AG09309 (cell line): ENCODE data around the gene WDR54.
A peak's percentile ranks its signal among the peaks of the same experiment; 100 is the strongest.

Experiments used
- DNase-seq: peaks from one replicate; pipeline ENCODE4 v3.0.0-alpha.2; 2010; ENCODE audit warnings: low read depth
- H3K4me3 ChIP-seq: 2 replicates; pipeline ENCODE4 v1.5.1; 2011; ENCODE audit warnings: mild to moderate bottlenecking, low read depth, low read length, moderate library complexity; ENCODE audit not compliant: control insufficient read depth
- CTCF ChIP-seq: IDR thresholded peaks from 2 replicates; pipeline ENCODE4 v1.5.1; 2011; ENCODE audit warnings: mild to moderate bottlenecking, low read depth, low read length, inconsistent platforms; ENCODE audit not compliant: insufficient read depth, control insufficient read depth; ENCODE audit errors: missing control alignments

Gene WDR54

GRCh38 chr2:74448771-74449170 lies 27.2 kb downstream of the WDR54 start:
- no peak for TF ChIP-seq CTCF
- DNase-seq, result no peak
- no peak overlapping the region for H3K4me3 ChIP-seq

- H3K4me3 ChIP-seq, result no peak overlapping the region
- no peak for DNase-seq
- no peak for TF ChIP-seq CTCF
These were observed 29.1 kb downstream of the WDR54 start for GRCh38 chr2:74450570-74451190.

DNA sequence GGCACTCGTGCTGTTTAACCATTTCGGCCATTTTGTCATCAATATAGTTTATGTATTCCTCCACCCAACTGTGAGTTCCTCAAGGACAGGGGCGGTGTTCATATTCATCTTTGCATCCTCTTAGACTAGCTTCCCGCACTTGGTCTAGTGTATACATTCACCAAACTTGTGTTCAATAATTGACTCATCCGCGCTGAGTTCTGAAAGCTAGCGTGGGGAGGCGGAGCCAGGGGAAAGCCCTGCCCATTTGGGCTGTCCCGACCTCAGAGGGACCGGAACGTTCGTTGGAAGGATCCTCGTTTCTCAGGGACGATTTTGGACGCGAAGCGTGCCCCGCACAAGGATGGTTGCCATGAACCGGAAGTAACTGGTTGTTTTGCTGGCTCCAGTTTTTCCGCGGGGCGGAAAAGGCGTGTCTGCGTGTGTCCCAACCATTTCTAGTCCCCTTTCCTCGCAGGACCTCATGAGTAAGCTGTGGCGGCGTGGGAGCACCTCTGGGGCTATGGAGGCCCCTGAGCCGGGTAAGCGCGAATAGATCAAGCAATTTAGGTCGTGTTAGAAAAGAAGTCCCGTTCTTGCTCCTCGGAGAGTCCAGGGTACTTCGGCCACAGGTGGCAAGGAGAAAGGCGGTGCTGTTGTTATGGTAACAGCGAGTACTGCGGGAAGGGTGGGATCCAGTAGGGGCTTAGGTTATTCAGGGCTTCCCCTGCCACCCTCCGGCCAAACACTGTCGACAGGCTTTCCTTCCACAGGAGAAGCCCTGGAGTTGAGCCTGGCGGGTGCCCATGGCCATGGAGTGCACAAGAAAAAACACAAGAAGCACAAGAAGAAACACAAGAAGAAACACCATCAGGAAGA lies 33.4 kb downstream of the WDR54 start, which contains the start of gene INO80B:
INO80B (plus strand) TSS at position 434 of the 858 bp plus-strand sequence; CDS start at position 464, 30 bp downstream.
- peak within 1 kb of the TSS; percentile 83 for H3K4me3 ChIP-seq
- DNase-seq, result peak; percentile 95
- TF ChIP-seq CTCF, result no peak

DNA sequence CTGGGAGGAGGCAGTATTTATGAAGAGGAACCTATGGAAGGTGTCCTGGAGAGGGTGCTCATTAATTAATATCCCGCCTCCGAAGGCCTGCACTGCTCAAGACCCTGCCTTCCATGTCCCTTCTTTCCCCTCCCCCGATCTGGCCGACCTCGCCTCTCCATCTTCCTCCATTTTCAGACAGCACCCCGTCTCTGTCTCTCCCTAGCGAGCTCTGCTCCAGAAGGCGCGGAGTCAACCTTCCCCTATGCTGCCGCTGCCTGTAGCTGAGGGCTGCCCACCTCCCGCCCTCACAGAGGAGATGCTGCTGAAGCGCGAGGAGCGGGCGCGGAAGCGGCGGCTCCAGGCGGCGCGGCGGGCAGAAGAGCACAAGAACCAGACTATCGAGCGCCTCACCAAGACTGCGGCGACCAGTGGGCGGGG lies 35.6 kb downstream of the WDR54 start:
- peak overlapping the region; percentile 68 for H3K4me3 ChIP-seq
- TF ChIP-seq CTCF, result no peak

GRCh38 chr2:74457549-74458131 lies 36.1 kb downstream of the WDR54 start:
- no peak for TF ChIP-seq CTCF

More for the DNA sequence above, 35.6 kb downstream of the WDR54 start:
- DNase-seq, result no peak

DNA sequence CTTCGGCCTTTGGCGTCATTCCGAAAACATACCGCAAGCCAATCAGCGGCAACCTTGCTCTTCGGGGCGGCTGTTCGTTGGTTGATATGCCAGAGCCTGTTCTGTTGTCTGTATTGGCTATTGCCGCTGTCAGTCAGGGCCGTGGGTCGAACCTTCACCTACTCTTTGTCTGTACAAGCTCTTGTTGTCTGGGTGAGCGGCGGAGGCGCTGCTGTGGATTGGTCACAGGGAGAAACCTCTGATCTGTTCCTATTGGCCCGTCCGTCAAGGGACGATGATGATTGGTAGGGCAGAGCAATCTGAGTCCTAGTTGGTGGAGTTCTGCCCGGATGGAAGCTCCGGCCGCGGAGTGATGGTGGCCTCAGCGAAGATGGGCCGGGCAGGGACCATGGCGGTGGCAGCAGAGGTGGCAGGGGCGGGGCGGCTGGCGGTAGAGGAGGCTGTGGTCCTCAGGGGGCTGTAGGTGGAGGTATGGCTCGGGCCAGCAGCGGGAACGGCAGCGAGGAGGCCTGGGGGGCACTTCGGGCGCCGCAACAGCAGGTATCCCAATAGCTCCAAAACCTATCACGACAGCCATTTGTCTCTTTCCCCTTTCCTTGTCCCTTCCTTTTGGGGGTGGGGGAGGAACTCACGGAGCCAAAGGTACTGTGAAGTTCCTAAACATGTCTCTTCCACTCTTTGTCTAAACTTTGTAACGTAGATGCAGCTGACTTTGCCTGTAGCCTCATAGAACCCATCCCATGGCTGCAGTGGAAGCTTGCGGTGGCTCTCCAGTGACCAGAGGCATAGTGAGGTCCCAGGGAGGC lies 36.8 kb downstream of the WDR54 start, which contains the start of gene WBP1:
WBP1 (plus strand) TSS at position 307 of the 806 bp plus-strand sequence; CDS start at position 472, 165 bp downstream.
- DNase-seq, result peak; percentile 100

More at GRCh38 chr2:74457549-74458131, 36.1 kb downstream of the WDR54 start:
- H3K4me3 ChIP-seq, result peak overlapping the region; percentile 68
- DNase-seq, result no peak

More for the DNA sequence above, 36.8 kb downstream of the WDR54 start, which contains the start of gene WBP1:
- H3K4me3 ChIP-seq, result peak within 1 kb of the TSS; percentile 75
- no peak for TF ChIP-seq CTCF
